Sigmoid colon (tissue), 7 donors: ENCODE measurements around the gene FBXL4. TPM values are rescaled to one million over a fixed set of nuclear protein-coding genes. Genes with fewer than 3 reads are reported as not detected.

Source experiments
- DNase-seq: peaks from one replicate; pipeline ENCODE4 v3.0.0-alpha.2; 2019
- H3K27ac ChIP-seq, 4 donors: fragments of 200-600 bp; sonication (generic); one replicate each; pipeline ENCODE4 v1.5.1; 2016 to 2019; ENCODE audit warnings: mild to moderate bottlenecking in 1 of 4
- H3K27me3 ChIP-seq, 3 donors: fragments of 200-600 bp; sonication (generic); one replicate each; pipeline ENCODE4 v1.5.1; 2019; ENCODE audit warnings: mild to moderate bottlenecking in 1 of 3
- H3K36me3 ChIP-seq, 4 donors: fragments of 200-600 bp; sonication (generic); one replicate each; pipeline ENCODE4 v1.5.1; 2016 to 2019
- H3K4me1 ChIP-seq, 4 donors: fragments of 200-600 bp; sonication (generic); one replicate each; pipeline ENCODE4 v1.5.1; 2017 to 2019
- H3K4me3 ChIP-seq, 4 donors: fragments of 200-600 bp; sonication (generic); one replicate each; pipeline ENCODE4 v1.5.1; 2017 to 2019; ENCODE audit warnings: mild to moderate bottlenecking in 2 of 4, moderate library complexity in 1 of 4
- H3K9me3 ChIP-seq, 4 donors: fragments of 200-600 bp in 3 of 4; sonication (generic) in 3 of 4; one replicate each; pipeline versions ENCODE4 v1.5.1 to v1.6.1; 2013 to 2019
- CTCF ChIP-seq, 4 experiments: fragments of 450-650 bp in 3 of 4; fragments of 200-600 bp in 1 of 4; IDR thresholded peaks; one replicate each; pipeline ENCODE4 v1.5.1; 2016 to 2019; ENCODE audit warnings: antibody characterized with exemption in 4 of 4, mild to moderate bottlenecking in 3 of 4, moderate library complexity in 2 of 4
- EP300 ChIP-seq, 4 donors: sonication (generic); formaldehyde crosslinking; IDR thresholded peaks; one replicate each; pipeline ENCODE4 v1.6.1; 2017; ENCODE audit warnings: antibody characterized with exemption in 4 of 4
- POLR2A ChIP-seq, 2 donors: fragments of 450-650 bp; IDR thresholded peaks; one replicate each; pipeline ENCODE4 v1.6.1; 2016; ENCODE audit warnings: antibody characterized with exemption in 2 of 2, mild to moderate bottlenecking in 2 of 2, moderate library complexity in 2 of 2
- POLR2AphosphoS5 ChIP-seq, 4 donors: sonication (generic); formaldehyde crosslinking; IDR thresholded peaks; one replicate each; pipeline ENCODE4 v1.6.1; 2017; ENCODE audit warnings: antibody characterized with exemption in 4 of 4
- WGBS, 2 donors: extraction: QIAGEN DNeasy Blood & Tissue Kit; methylation state at CpG; one replicate each; pipeline ENCODE4 v1.1.7; 2013; 5-methylcytosine and 5-hydroxymethylcytosine counted together
- intact Hi-C: fragments of 100-400 bp; cut with DNase I; formaldehyde crosslinking; loops from one replicate; pipeline ENCODE4 v1.15.1; 2023
- polyA plus RNA-seq, 3 donors: library from polyadenylated mRNA; stranded (reverse); fragments of 200-250 nt; gene quantifications; one replicate each; pipeline ENCODE4 v1.2.3, GENCODE V29; 2013
- total RNA-seq, 4 donors: library from RNA; depleted of rRNA; stranded (reverse); fragments of >200 nt; gene quantifications; one replicate each; pipeline ENCODE4 v1.1.0, GENCODE V29; 2016
- donor health status: healthy with polysubstance abuse.
- donor health status: Bipolar disorder and iron deficiency.
- donor health status: healthy.

FBXL4 gene
- total and polyA plus RNA-seq, 7 donors = 2.4 to 31.4 (median 19.1) TPM

GRCh38 chr6:98885330-98885729 lies 62.4 kb downstream of the FBXL4 start:
- Histone ChIP-seq H3K36me3 (peaks cover 0 to 24% (median 9%) of the 10 kb centered on the region in 4 donors), H3K27me3 (no peaks in the 10 kb centered on the region), H3K27ac (no peak overlapping the region), H3K4me3 (no peak overlapping the region), H3K4me1 (no peaks in the 10 kb centered on the region), H3K9me3 (no peaks in the 10 kb centered on the region)
- intact Hi-C loops = no loop called here
- WGBS, 2 donors = 88 to 92% methylated on average over 3 of the region's 3 CpGs
- no peak for DNase-seq
- TF ChIP-seq EP300 (IDR thresholded peaks at IDR 0.05) = no peak
- no peak for TF ChIP-seq CTCF (IDR thresholded peaks at IDR 0.05)
- TF ChIP-seq POLR2A (IDR thresholded peaks at IDR 0.05) = no peak
- TF ChIP-seq POLR2AphosphoS5 (IDR thresholded peaks at IDR 0.05) = no peak

DNA sequence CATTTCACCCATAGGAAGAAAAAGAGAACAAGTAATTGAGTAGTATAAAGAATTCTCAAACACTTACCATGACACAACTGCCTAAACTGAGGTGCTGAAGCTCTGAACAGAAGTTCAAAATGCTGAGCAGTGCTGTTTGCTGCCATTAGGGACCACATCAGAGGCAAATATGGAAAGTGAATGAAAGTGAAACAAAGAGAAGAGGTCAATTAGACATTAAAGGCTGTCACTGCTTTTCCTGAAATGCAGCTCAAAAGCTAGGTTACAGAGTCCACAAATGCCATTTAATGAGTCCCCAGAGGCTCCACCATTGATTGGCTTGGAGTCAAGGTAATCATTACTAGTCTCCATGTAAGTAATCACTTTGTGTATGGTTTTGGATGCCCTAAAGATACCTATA lies 67.3 kb downstream of the FBXL4 start:
- H3K4me1 ChIP-seq = no peaks in the 10 kb centered on the region
- DNase-seq = no peak
- TF ChIP-seq EP300 (IDR thresholded peaks at IDR 0.05) = no peak
- no peak for TF ChIP-seq CTCF (IDR thresholded peaks at IDR 0.05)
- TF ChIP-seq POLR2A (IDR thresholded peaks at IDR 0.05) = no peak
- no peak for TF ChIP-seq POLR2AphosphoS5 (IDR thresholded peaks at IDR 0.05)
- H3K4me3 ChIP-seq = no peak overlapping the region
- no peak overlapping the region for H3K27ac ChIP-seq
- H3K36me3 ChIP-seq = peaks cover 0 to 37% (median 2%) of the 10 kb centered on the region in 4 donors
- no peaks in the 10 kb centered on the region for H3K9me3 ChIP-seq
- no peaks in the 10 kb centered on the region for H3K27me3 ChIP-seq
- intact Hi-C loops = no loop called here

DNA sequence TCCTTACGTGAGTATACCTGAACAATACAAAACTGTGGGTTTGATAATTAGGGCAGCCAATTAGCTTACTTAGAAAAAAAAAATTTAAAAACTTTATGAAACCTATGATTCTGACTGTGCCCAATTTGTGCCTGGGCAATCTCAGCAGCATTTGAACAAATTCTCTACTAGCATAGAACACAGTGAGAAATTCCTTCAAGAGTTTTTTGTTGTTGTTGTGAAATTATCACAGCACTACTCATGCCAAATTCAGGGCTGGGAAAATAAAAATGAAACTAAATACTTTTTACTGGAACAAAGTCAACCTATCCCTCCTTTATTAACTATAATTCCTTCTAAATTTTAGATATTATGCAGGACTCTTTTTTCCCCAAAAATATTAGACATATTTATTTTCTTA lies 70.5 kb downstream of the FBXL4 start:
- no peak for DNase-seq
- TF ChIP-seq POLR2A (IDR thresholded peaks at IDR 0.05) (no peak), EP300 (IDR thresholded peaks at IDR 0.05) (no peak), CTCF (IDR thresholded peaks at IDR 0.05) (no peak)
- Histone ChIP-seq H3K27me3 (no peaks in the 10 kb centered on the region), H3K9me3 (no peaks in the 10 kb centered on the region), H3K4me3 (no peak overlapping the region), H3K4me1 (no peaks in the 10 kb centered on the region), H3K36me3 (peaks cover 0 to 42% (median 0%) of the 10 kb centered on the region in 4 donors), H3K27ac (no peak overlapping the region)
- intact Hi-C loops = no loop called here
- WGBS, 2 donors = 0 to 98% methylated on average over 1 of the region's 1 CpG

DNA sequence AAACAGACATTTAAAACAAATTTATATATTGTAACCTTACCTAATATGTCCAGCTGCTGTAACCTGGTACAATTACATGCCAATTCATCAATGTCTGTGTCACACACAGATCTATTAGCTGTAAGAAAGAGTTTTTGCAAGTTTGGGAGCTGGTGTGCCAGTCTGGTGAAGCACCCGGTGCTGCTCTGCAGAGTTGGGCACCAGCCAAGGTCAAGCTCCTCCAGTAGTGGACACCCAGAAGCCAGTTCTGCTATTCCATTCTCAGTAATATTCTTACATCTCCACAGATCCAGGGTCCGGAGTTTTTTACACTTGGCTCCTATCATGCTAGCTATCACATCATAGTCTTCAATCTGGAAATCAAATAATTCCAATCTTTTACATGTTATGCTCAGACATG lies 72.4 kb downstream of the FBXL4 start:
- DNase-seq = no peak
- no peaks in the 10 kb centered on the region for H3K27me3 ChIP-seq
- WGBS, 2 donors = 79 to 84% methylated on average over 2 of the region's 2 CpGs
- H3K4me1 ChIP-seq = no peaks in the 10 kb centered on the region
- no peak overlapping the region for H3K27ac ChIP-seq
- H3K9me3 ChIP-seq = no peaks in the 10 kb centered on the region
- peaks cover 0 to 39% (median 0%) of the 10 kb centered on the region in 4 donors for H3K36me3 ChIP-seq
- H3K4me3 ChIP-seq = no peak overlapping the region
- TF ChIP-seq POLR2AphosphoS5 (IDR thresholded peaks at IDR 0.05) = no peak
- no peak for TF ChIP-seq EP300 (IDR thresholded peaks at IDR 0.05)
- no peak for TF ChIP-seq CTCF (IDR thresholded peaks at IDR 0.05)
- no peak for TF ChIP-seq POLR2A (IDR thresholded peaks at IDR 0.05)
- intact Hi-C loops = no loop called here

GRCh38 chr6:98871821-98872220 lies 75.9 kb downstream of the FBXL4 start:
- WGBS, 2 donors = 78 to 89% methylated on average over 3 of the region's 3 CpGs
- Histone ChIP-seq H3K27ac (no peak overlapping the region), H3K9me3 (no peaks in the 10 kb centered on the region), H3K4me3 (no peak overlapping the region), H3K27me3 (no peaks in the 10 kb centered on the region), H3K36me3 (peaks cover 0 to 20% (median 0%) of the 10 kb centered on the region in 4 donors), H3K4me1 (no peaks in the 10 kb centered on the region)
- TF ChIP-seq CTCF (IDR thresholded peaks at IDR 0.05) = no peak
- TF ChIP-seq EP300 (IDR thresholded peaks at IDR 0.05) = no peak
- TF ChIP-seq POLR2A (IDR thresholded peaks at IDR 0.05) = no peak
- no peak for DNase-seq
- intact Hi-C loops = no loop called here
